HepG2 (cell line): ENCODE results near the gene DPEP2NB. TPM values are rescaled to one million over a fixed set of nuclear protein-coding genes. Genes with fewer than 3 reads are reported as not detected.

Experiments
- CREM ChIP-seq, 2 experiments: sonication (generic) in 1 of 2; formaldehyde crosslinking in 1 of 2; IDR thresholded peaks; 2 replicates each; pipeline versions ENCODE4 v1.4.0 to v1.6.1; 2016 to 2020; ENCODE audit warnings: antibody characterized with exemption in 1 of 2, mild to moderate bottlenecking in 1 of 2, missing genetic modification reagents in 1 of 2
- FOXK2 ChIP-seq: fragments of 450-650 bp; IDR thresholded peaks from 2 replicates; pipeline ENCODE4 v1.6.1; 2016
- HNRNPLL ChIP-seq: fragments of 200-400 bp; formaldehyde crosslinking; IDR thresholded peaks from 2 replicates; pipeline ENCODE4 v1.6.1; 2017; ENCODE audit warnings: mild to moderate bottlenecking, low read depth, low read length; ENCODE audit not compliant: poor library complexity, severe bottlenecking
- HOXA5 ChIP-seq: sonication (generic); formaldehyde crosslinking; IDR thresholded peaks from 2 replicates; pipeline ENCODE4 v1.4.0; 2020; ENCODE audit warnings: missing genetic modification reagents
- SP4 ChIP-seq: sonication (generic); formaldehyde crosslinking; IDR thresholded peaks from 2 replicates; pipeline ENCODE4 v1.8.1; 2023; ENCODE audit warnings: mild to moderate bottlenecking, missing genetic modification reagents
- SRF ChIP-seq: IDR thresholded peaks from 2 replicates; pipeline ENCODE4 v1.6.1; 2011; ENCODE audit warnings: mild to moderate bottlenecking, low read depth, low read length, moderate library complexity
- YY1 ChIP-seq: IDR thresholded peaks from 2 replicates; pipeline ENCODE4 v1.6.1; 2011; ENCODE audit warnings: low read length, low read depth, moderate library complexity, mild to moderate bottlenecking; ENCODE audit not compliant: insufficient read depth, insufficient replicate concordance
- ZBTB3 ChIP-seq: sonication (generic); formaldehyde crosslinking; IDR thresholded peaks from 2 replicates; pipeline ENCODE4 v1.4.0; 2020; ENCODE audit warnings: low read depth, mild to moderate bottlenecking, moderate library complexity, missing genetic modification reagents, borderline replicate concordance
- ZMAT3 ChIP-seq: sonication (generic); formaldehyde crosslinking; conservative IDR thresholded peaks from 2 replicates; pipeline ENCODE4 v1.7.0; 2021; ENCODE audit warnings: missing genetic modification reagents
- ZNF382 ChIP-seq: sonication (generic); formaldehyde crosslinking; IDR thresholded peaks from 2 replicates; pipeline ENCODE4 v1.5.0; 2020; ENCODE audit warnings: missing genetic modification reagents, mild to moderate bottlenecking, borderline replicate concordance
- ZNF543 ChIP-seq: sonication (generic); formaldehyde crosslinking; IDR thresholded peaks from 2 replicates; pipeline ENCODE4 v1.4.0; 2020; ENCODE audit warnings: mild to moderate bottlenecking, missing genetic modification reagents
- ZNF550 ChIP-seq: sonication (generic); formaldehyde crosslinking; IDR thresholded peaks from 2 replicates; pipeline ENCODE4 v1.4.0; 2020; ENCODE audit warnings: mild to moderate bottlenecking, missing genetic modification reagents, borderline replicate concordance
- ZNF773 ChIP-seq: sonication (generic); formaldehyde crosslinking; IDR thresholded peaks from 2 replicates; pipeline ENCODE4 v1.4.0; 2020; ENCODE audit warnings: missing genetic modification reagents, borderline replicate concordance
- polyA plus RNA-seq, 8 experiments: library from polyadenylated mRNA; depleted of rRNA in 3 of 8; stranded (reverse) in 7 of 8; unstranded in 1 of 8; fragments of >200 nt; fragmentation: Illumina TruSeq in 4 of 8; extraction: Trizol in 4 of 8; gene quantifications; 2 replicates each; pipeline versions ENCODE4 v1.2.1 to v1.2.3, GENCODE V29; 2011 to 2016; ENCODE audit warnings: low read depth in 4 of 8, missing spikeins in 1 of 8, mixed read lengths in 1 of 8; ENCODE audit not compliant: insufficient read depth in 1 of 8
- total RNA-seq, 5 experiments: library from RNA; depleted of rRNA; stranded (reverse); fragments of >200 nt; fragmentation: Illumina TruSeq; extraction: Trizol; gene quantifications; 2 replicates each; pipeline ENCODE4 v1.2.3, GENCODE V29; 2016; ENCODE audit warnings: low read depth in 1 of 5
- TF ChIP-seq, protein P1 (sequence below): sonication (generic); formaldehyde crosslinking; IDR thresholded peaks from 2 replicates; pipeline ENCODE4 v1.9.0; 2021; ENCODE audit warnings: missing genetic modification reagents, borderline replicate concordance
- TF ChIP-seq, protein P2 (sequence below): sonication (generic); formaldehyde crosslinking; IDR thresholded peaks from 2 replicates; pipeline ENCODE4 v1.5.0; 2020; ENCODE audit warnings: missing genetic modification reagents, mild to moderate bottlenecking, borderline replicate concordance
- TF ChIP-seq, protein P3 (sequence below): sonication (generic); formaldehyde crosslinking; IDR thresholded peaks from 2 replicates; pipeline ENCODE4 v1.8.1; 2022; ENCODE audit warnings: mild to moderate bottlenecking, missing genetic modification reagents
- TF ChIP-seq, protein P4 (sequence below), 2 experiments: sonication (generic) in 1 of 2; formaldehyde crosslinking in 1 of 2; IDR thresholded peaks; 2 replicates each; pipeline versions ENCODE4 v1.5.1 to v1.6.1; 2011 to 2020; ENCODE audit warnings: borderline replicate concordance in 1 of 2, low read depth in 1 of 2, low read length in 1 of 2, mild to moderate bottlenecking in 1 of 2, missing genetic modification reagents in 1 of 2, moderate library complexity in 1 of 2
- TF ChIP-seq, protein P5 (sequence below): sonication (generic); formaldehyde crosslinking; IDR thresholded peaks from 2 replicates; pipeline ENCODE4 v1.4.0; 2020; ENCODE audit warnings: missing genetic modification reagents

Gene DPEP2NB
- total and polyA plus RNA-seq, 2 of the 13 experiments (the other 11 are each of a cell fraction or from before 2014, with no cell fraction given) = not detected

- TF ChIP-seq, protein P1, sequence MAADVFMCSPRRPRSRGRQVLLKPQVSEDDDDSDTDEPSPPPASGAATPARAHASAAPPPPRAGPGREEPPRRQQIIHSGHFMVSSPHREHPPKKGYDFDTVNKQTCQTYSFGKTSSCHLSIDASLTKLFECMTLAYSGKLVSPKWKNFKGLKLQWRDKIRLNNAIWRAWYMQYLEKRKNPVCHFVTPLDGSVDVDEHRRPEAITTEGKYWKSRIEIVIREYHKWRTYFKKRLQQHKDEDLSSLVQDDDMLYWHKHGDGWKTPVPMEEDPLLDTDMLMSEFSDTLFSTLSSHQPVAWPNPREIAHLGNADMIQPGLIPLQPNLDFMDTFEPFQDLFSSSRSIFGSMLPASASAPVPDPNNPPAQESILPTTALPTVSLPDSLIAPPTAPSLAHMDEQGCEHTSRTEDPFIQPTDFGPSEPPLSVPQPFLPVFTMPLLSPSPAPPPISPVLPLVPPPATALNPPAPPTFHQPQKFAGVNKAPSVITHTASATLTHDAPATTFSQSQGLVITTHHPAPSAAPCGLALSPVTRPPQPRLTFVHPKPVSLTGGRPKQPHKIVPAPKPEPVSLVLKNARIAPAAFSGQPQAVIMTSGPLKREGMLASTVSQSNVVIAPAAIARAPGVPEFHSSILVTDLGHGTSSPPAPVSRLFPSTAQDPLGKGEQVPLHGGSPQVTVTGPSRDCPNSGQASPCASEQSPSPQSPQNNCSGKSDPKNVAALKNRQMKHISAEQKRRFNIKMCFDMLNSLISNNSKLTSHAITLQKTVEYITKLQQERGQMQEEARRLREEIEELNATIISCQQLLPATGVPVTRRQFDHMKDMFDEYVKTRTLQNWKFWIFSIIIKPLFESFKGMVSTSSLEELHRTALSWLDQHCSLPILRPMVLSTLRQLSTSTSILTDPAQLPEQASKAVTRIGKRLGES = no peak
- TF ChIP-seq ZNF543 (CRISPR knock-in tag) (peak; percentile 83), FOXK2 (no peak), SRF (no peak), ZBTB3 (CRISPR knock-in tag) (no peak), ZNF550 (CRISPR knock-in tag) (no peak), ZMAT3 (0 out of 2 replicates have a peak, but pooled peaks have one; percentile 51), SP4 (peak; percentile 80), HNRNPLL (peak; percentile 64), CREM (IDR thresholded peaks at IDR 0.05) (no peak), CREM (CRISPR knock-in tag; IDR thresholded peaks at IDR 0.05) (no peak), ZNF382 (no peak), ZNF773 (CRISPR knock-in tag) (peak; percentile 37; the same call in 1 of the 2 replicates), HOXA5 (CRISPR knock-in tag) (peak; percentile 91), YY1 (peak; percentile 69)
- TF ChIP-seq, protein P2, sequence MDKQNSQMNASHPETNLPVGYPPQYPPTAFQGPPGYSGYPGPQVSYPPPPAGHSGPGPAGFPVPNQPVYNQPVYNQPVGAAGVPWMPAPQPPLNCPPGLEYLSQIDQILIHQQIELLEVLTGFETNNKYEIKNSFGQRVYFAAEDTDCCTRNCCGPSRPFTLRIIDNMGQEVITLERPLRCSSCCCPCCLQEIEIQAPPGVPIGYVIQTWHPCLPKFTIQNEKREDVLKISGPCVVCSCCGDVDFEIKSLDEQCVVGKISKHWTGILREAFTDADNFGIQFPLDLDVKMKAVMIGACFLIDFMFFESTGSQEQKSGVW (CRISPR knock-in tag) = no peak
- TF ChIP-seq, protein P3, sequence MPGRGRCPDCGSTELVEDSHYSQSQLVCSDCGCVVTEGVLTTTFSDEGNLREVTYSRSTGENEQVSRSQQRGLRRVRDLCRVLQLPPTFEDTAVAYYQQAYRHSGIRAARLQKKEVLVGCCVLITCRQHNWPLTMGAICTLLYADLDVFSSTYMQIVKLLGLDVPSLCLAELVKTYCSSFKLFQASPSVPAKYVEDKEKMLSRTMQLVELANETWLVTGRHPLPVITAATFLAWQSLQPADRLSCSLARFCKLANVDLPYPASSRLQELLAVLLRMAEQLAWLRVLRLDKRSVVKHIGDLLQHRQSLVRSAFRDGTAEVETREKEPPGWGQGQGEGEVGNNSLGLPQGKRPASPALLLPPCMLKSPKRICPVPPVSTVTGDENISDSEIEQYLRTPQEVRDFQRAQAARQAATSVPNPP = no peak
- TF ChIP-seq, protein P4, sequence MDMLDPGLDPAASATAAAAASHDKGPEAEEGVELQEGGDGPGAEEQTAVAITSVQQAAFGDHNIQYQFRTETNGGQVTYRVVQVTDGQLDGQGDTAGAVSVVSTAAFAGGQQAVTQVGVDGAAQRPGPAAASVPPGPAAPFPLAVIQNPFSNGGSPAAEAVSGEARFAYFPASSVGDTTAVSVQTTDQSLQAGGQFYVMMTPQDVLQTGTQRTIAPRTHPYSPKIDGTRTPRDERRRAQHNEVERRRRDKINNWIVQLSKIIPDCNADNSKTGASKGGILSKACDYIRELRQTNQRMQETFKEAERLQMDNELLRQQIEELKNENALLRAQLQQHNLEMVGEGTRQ (IDR thresholded peaks at IDR 0.05; ENCODE audit: low read depth, low read length) = no peak
- TF ChIP-seq, protein P4 (CRISPR knock-in tag; IDR thresholded peaks at IDR 0.05; ENCODE audit: borderline replicate concordance) = peak; percentile 30; the same call in 1 of the 2 replicates
- TF ChIP-seq, protein P5, sequence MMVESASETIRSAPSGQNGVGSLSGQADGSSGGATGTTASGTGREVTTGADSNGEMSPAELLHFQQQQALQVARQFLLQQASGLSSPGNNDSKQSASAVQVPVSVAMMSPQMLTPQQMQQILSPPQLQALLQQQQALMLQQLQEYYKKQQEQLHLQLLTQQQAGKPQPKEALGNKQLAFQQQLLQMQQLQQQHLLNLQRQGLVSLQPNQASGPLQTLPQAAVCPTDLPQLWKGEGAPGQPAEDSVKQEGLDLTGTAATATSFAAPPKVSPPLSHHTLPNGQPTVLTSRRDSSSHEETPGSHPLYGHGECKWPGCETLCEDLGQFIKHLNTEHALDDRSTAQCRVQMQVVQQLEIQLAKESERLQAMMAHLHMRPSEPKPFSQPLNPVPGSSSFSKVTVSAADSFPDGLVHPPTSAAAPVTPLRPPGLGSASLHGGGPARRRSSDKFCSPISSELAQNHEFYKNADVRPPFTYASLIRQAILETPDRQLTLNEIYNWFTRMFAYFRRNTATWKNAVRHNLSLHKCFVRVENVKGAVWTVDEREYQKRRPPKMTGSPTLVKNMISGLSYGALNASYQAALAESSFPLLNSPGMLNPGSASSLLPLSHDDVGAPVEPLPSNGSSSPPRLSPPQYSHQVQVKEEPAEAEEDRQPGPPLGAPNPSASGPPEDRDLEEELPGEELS = peak; percentile 57
Measured at GRCh38 chr16:67993207-67994039, 22.3 kb downstream of the DPEP2NB start (continued).
